GM18951 (cell line): Measurements from ENCODE around the gene UNC50.

Experiments used
- POLR2A ChIP-seq: IDR thresholded peaks from 4 replicates; pipeline ENCODE4 v1.6.1; 2011; ENCODE audit warnings: mild to moderate bottlenecking; ENCODE audit not compliant: insufficient read length, insufficient read depth; ENCODE audit errors: extremely low read depth
- in situ Hi-C: fragments of 300-500 bp; cut with MboI; formaldehyde crosslinking; loops from one replicate; pipeline ENCODE4 v1.12.0; 2022; ENCODE audit warnings: low sequenced_read_pairs, mixed read lengths, inconsistent platforms; ENCODE audit not compliant: unreplicated experiment

Gene UNC50

DNA sequence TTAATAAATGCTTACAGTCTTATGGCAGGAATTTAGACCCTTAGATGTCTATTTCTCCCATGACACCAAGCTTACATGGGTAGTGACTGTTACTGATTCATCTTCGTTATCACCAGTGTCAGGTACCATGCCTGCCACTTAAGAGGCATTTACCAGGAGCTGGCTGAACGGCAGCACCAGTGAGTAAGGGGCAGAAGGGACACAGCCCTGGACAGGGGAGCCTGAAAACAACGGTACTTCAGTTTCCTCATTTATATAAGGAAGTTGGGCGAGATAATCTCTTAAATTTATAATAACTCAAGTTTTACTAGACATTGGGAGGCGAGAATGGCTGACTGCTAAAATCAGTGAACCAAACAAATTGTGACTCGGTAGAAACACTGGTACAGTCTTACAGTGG is 1.3 kb upstream of the UNC50 start:
- no peak for TF ChIP-seq POLR2A
- in situ Hi-C loops, result loop anchor here (10.0 kb wide), 1 partner anchor 192 kb away; no protein-coding TSS in a partner anchor

DNA sequence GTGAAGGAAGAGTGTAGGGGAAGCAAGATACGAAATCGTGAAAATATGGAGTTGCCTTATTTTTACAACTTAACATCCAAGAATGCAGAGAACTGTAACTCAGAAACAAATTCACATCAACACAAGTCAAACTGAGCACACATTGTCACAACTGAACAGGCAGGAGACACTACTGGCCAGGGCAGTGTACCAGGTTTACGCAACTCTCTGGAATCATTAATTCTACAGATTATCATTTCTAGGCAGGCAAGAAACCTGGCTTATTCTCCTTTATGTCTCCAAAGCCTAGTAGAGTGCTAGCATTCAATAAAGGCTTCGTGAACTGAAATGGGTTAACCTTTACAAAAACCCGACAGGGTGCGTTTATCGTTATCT is 661 bp upstream of the UNC50 start:
- in situ Hi-C loops, result loop anchor here (10.0 kb wide), 1 partner anchor 193 kb away; no protein-coding TSS in a partner anchor
- no peak for TF ChIP-seq POLR2A

DNA sequence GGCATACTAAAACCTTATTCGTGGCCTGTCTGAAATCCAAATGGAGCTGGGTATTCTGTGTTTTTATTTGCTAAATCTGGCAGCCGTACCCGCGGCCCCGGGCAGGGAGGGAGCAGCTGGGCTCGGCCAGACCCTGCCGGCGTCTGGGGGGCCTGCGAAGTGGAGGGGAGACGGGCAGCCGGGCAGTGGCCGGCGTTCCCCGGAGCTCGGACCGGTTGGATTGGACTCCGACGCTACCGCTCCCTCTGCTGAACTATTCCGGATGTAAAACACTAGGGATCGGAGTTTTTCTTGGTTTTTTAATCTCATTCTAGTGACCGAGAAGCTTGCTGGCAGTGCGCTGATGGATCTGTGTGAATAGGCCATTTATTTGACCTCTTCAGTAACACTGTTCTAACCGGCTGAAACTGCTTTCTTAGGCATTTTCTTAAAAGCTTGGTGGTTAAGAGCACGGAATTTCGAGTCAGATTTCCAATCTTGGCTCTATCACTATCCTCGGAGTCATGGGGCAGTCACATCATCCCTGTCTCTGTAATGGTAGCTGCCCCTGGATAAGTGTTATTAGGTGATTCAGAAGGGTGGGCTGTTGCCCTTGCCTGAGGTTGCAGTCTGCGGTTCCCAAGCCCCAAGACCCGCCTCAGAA is 694 bp downstream of the UNC50 start:
- TF ChIP-seq POLR2A, result no peak
- in situ Hi-C loops, result loop anchor here (10.0 kb wide), 1 partner anchor 194 kb away; no protein-coding TSS in a partner anchor

DNA sequence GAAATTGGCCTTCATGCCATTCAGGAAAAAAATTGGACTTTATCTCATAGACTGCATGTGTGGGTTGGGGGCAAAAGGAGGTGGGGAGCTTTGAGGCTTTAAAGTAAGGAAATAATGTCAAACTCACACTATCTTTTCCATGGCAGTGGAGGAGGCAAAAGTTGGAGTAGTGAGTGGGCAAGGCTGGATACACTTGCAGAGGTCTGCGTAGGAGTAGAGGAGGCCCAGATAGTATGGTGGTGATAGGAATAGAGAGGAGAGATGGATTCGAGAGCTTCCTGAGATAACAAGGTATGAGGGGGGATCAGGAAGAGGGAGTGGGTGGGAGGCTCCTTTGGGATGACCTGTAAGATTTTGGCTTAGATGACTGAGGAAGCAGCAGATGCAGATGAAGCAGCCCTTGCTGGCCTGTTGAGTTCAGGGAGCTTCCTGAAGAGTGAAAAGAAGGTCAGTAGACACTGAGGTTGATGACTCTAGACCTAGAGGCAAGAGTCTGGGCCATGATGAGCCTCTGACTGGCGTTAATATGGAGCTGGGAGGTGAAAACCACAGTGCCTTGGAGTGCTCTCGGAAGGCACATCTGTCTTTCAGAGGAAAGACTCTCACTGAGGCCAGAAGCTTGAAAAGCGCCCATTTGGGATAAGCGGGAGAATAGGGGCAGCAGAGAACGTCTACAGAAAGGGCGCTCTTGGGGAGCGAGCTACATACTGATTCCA is 5.8 kb downstream of the UNC50 start:
- no peak for TF ChIP-seq POLR2A
- in situ Hi-C loops, result no loop called here

DNA sequence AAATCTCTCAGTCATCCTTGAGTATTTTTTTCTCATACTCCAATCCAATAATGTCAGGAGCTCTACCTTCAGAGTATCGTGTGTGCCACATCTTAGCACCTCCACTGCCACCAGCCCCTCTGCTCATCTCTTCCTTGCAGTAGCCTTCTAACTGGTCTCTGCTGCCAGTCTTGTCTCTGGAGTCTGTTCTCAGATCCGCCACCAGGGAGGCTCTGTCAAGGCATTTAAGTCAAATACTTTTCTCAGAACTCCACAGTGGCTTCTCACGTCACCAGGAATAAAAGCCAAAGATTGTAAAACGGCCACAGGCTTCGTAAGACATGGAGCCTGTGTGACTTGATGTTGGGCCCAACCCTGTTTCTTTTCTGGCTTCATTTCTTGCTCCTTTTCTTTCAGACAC is 7.1 kb downstream of the UNC50 start:
- in situ Hi-C loops, result no loop called here

DNA sequence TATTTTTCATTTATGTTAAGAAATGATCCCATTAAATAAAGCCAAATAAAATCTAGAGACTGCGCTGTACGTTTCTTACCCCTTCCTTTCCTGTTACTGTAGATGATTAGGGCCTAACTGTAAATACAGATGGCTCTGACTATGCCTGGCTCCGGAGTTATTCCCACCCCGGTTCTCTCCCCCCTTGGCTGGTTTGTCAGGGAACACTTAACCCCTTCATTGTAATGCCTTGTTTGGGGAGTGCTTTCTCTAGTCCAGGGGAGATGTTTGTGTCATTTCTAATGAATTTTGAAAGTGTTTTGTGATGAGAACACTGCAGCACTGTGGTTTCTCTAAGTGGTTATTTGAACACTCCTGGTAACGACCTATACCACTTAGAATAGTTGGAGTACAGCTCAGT is 8.8 kb downstream of the UNC50 start:
- in situ Hi-C loops, result no loop called here
- no peak for TF ChIP-seq POLR2A

More for the DNA sequence above, 7.1 kb downstream of the UNC50 start:
- no peak for TF ChIP-seq POLR2A

DNA sequence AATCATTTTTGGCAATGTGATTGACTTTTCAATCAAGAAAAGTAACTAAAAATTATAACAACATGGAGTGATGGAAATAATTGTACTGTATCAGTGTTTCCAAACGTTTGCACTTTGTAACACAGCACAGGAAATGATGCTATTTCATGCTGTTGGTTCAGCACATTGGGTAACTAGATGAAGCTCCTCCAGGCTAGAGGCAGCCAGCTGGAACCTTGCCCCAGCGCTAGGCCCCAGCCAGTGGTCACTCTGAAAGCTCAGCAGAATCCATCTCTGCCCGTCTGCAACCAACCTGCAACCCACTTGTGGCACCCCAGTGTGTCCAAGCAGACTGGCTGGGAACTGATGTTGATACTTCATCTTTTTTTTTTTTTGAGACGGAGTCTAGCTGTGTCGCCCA is 15.3 kb downstream of the UNC50 start:
- in situ Hi-C loops, result no loop called here
- no peak for TF ChIP-seq POLR2A

DNA sequence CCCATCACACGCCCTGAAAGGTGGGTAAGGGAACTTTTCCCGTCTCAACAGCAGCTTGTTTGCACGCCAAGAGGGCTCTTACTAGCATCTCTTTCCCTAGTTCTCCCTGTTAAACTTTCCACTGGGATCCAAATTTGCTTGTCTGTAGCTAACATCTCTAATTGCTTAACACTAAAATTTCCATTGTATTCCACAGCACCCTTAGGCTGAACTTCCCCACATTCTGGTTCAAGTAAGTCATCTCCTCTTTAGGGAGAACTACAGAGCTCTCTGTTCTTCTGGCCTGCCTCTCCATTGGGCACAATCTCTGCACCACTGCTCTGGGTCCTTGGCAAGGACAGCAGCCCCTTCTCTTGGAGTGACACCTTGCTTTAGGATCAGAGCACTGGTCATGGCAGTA is 24.0 kb downstream of the UNC50 start:
- in situ Hi-C loops, result no loop called here
- TF ChIP-seq POLR2A, result no peak

DNA sequence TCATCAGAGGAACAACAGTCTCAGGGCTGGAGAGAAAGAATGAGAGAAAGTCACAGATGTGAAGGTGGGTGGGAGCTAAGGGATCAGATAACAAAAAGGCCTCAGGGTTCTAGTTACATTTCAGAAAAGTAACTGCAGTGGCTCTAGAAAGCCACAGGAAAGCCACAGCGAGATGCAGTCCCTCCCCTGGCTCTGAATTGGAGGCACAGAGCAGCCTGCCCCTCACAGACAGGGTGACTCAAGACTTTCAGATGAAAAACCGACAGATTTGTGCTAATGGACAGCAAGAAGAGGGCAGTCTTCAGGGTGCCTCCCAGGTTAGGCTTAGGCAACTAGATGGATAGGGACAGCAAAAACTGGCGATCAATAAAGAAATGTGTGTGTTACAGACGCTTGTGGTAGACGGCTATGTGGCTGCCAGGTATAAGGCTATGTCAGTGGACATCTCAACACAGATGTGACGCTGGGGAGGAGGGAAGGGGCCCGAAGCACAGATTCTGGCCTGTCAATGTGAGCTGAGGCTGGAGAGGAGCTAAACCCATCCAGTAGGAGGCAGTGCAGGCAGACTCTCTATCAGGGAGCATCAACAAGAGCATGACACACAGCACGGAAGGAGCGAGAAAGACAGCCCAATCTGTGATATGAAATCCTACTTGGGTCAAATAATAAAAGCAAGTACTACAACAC is 26.2 kb downstream of the UNC50 start:
- TF ChIP-seq POLR2A, result no peak
- in situ Hi-C loops, result no loop called here

DNA sequence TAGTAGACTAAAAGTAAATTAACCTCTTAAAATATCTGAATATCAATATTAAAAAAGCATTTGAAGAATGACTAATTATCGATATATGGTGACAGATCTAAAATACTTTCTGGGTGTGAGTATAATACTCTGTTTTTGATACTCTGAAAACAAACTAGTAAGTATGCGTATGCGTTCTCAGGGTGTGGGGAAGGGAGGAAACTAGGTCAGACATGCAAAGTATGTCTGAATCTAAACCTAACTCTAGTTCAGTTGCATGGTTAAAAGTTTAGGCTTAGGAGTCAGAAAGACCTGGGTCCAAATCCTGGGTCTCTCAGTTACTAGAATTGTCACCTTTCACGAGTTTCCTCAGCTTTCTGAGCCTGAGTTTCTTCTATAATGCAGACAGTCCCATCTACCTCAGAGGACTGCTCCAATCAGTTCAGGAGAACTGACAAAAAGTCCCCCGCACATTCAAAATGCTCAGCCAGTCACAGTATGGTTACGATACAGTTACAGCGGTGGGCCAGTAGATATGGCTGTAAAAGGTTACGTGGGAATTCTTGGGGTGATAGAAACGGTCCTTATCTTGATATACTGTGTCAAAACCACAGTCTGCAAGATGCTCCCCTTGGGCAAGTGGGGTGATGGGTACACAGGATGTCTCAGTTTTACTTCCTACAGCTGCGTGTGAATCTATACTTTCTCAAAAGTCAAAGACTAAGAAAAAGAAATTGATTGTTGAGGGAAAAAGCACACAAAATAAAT is 29.2 kb downstream of the UNC50 start:
- in situ Hi-C loops, result no loop called here
- TF ChIP-seq POLR2A, result no peak

DNA sequence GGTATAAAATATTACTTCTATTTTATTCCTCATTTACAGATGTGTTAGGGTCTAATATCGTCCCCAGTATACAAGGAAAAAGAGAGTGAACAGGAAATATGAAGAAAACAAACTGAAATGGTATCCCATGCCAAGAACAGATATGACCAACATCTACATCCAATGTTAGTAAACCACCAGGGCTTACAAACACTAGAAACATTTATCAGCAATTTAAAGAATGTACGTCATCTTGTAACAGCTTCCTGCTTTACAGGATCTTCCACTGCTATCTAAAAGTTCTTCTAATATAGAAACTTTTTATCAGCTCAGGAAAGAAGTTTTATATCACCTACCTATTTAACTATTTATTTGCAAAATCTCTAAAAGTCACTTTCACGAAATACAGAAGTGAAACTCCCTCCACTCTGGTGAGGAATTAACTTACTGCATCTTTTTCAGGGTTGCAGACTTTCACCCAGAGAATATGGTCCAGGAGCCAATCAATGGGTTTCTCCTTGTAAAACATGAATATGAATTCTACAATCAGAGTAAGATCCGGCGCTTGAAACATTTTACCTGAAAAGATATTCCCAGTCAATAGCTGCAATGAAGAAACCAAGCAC is 35.2 kb downstream of the UNC50 start:
- no peak for TF ChIP-seq POLR2A
- in situ Hi-C loops, result loop anchor here (10.0 kb wide), 2 partner anchors 191 to 421 kb away; no protein-coding TSS in a partner anchor

DNA sequence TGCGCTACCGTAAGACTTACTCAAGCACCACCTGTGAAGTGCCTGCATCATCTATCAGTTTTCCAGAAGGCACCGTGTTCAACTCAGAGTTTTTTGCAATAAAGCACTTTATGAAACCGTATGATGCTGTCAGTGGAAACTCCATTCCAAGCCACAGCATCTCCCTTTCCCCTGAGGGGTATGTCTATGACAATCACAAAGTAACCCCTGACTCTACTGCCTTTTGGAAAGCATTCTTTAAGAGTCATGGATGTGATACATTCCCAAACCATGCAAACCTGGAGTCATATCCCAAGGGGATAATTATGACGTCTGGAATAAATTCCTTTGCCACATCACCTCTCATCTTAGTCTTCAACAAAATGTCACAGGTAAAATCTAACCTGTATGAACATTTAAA is 39.2 kb downstream of the UNC50 start:
- TF ChIP-seq POLR2A, result no peak
- in situ Hi-C loops, result loop anchor here (10.0 kb wide), 2 partner anchors 187 to 417 kb away; no protein-coding TSS in a partner anchor
